Type B pancreatic cell (in vitro differentiated cells): Measurements from ENCODE around the gene MCM3AP. TPM values are rescaled to one million over a fixed set of nuclear protein-coding genes. Genes with fewer than 3 reads are reported as not detected.

Experiments
- DNase-seq: peaks from one replicate; pipeline ENCODE4 v3.0.0; 2021; ENCODE audit warnings: mixed read lengths; ENCODE audit not compliant: unreplicated experiment; ENCODE audit errors: extremely low spot score
- H3K27ac Mint-ChIP-seq: 2 replicates; pipeline ENCODE4 v1.8.0; 2021; ENCODE audit warnings: mild to moderate bottlenecking, mixed read lengths
- H3K27me3 Mint-ChIP-seq: 2 replicates; pipeline ENCODE4 v1.8.0; 2021; ENCODE audit warnings: mixed read lengths
- H3K36me3 Mint-ChIP-seq: 2 replicates; pipeline ENCODE4 v1.8.0; 2021; ENCODE audit warnings: mixed read lengths
- H3K4me1 Mint-ChIP-seq: one replicate; pipeline ENCODE4 v1.8.0; 2021; ENCODE audit warnings: mixed read lengths; ENCODE audit not compliant: unreplicated experiment
- H3K4me3 Mint-ChIP-seq: 2 replicates; pipeline ENCODE4 v1.8.0; 2021; ENCODE audit warnings: mild to moderate bottlenecking, mixed read lengths
- H3K9me3 Mint-ChIP-seq: 2 replicates; pipeline ENCODE4 v1.8.0; 2021; ENCODE audit warnings: mixed read lengths
- total RNA-seq: library from RNA; stranded (reverse); gene quantifications from 2 replicates; pipeline ENCODE4 v1.2.1, GENCODE V29; 2021; ENCODE audit warnings: low replicate concordance
- TF ChIP-seq, protein P1 (sequence below): fragments of 200-600 bp; sonication (generic); conservative IDR thresholded peaks from 2 replicates; pipeline ENCODE4 v1.5.0; 2021; ENCODE audit warnings: antibody characterized with exemption, mild to moderate bottlenecking

The MCM3AP gene
- total RNA-seq, 1 donor from 2014 or later, result 120 TPM

DNA sequence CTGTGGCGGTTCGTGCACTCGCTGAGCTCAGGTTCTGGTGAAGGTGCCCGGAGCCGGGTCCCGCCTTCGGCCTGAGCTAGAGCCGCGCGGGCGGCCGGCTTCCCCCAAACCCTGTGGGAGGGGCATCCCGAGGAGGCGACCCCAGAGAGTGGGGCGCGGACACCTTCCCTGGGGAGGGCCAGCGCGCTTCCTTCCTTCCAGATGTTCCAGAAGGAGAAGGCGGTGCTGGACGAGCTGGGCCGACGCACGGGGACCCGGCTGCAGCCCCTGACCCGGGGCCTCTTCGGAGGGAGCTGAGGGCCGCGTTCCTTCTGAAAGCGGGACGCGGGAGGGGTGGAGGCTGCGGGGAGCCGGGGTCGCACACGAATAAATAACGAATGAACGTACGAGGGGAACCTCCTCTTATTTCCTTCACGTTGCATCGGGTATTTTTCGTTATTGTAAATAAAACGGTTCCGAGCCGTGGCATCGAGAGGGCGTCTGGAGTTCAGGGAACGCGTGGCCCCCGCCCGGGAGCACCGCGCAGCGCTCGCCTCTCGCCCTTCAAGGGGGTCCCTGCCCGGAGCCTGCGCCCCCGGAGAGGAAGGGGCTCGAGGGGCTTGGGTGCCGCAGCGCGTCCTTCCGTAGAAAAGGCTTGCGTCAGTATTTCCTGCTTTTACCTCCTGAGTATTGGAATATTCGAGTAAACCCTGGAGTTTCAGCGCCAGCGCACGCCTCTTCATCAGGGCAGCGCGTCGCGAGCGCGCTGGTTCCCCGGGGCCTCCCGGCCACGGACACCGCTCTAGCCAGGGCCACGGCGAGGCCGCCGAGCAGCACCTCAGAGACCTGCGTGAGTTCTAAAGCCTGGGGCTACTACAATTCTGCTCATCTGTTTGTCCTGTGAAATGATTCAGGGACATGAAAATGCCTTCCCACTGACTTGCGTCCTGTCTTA is 12.2 kb upstream of the MCM3AP start:
- H3K9me3 Mint-ChIP-seq, result no peaks in the 10 kb centered on the region
- peaks cover 4% of the 10 kb centered on the region for H3K4me1 Mint-ChIP-seq
- peaks cover 3% of the 10 kb centered on the region for H3K27me3 Mint-ChIP-seq
- peak overlapping the region; percentile 80 for H3K4me3 Mint-ChIP-seq
- TF ChIP-seq, protein P1, sequence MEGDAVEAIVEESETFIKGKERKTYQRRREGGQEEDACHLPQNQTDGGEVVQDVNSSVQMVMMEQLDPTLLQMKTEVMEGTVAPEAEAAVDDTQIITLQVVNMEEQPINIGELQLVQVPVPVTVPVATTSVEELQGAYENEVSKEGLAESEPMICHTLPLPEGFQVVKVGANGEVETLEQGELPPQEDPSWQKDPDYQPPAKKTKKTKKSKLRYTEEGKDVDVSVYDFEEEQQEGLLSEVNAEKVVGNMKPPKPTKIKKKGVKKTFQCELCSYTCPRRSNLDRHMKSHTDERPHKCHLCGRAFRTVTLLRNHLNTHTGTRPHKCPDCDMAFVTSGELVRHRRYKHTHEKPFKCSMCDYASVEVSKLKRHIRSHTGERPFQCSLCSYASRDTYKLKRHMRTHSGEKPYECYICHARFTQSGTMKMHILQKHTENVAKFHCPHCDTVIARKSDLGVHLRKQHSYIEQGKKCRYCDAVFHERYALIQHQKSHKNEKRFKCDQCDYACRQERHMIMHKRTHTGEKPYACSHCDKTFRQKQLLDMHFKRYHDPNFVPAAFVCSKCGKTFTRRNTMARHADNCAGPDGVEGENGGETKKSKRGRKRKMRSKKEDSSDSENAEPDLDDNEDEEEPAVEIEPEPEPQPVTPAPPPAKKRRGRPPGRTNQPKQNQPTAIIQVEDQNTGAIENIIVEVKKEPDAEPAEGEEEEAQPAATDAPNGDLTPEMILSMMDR, result no peak
- peaks cover 11% of the 10 kb centered on the region for H3K36me3 Mint-ChIP-seq
- peak overlapping the region; percentile 75 for H3K27ac Mint-ChIP-seq
- DNase-seq, result no peak

DNA sequence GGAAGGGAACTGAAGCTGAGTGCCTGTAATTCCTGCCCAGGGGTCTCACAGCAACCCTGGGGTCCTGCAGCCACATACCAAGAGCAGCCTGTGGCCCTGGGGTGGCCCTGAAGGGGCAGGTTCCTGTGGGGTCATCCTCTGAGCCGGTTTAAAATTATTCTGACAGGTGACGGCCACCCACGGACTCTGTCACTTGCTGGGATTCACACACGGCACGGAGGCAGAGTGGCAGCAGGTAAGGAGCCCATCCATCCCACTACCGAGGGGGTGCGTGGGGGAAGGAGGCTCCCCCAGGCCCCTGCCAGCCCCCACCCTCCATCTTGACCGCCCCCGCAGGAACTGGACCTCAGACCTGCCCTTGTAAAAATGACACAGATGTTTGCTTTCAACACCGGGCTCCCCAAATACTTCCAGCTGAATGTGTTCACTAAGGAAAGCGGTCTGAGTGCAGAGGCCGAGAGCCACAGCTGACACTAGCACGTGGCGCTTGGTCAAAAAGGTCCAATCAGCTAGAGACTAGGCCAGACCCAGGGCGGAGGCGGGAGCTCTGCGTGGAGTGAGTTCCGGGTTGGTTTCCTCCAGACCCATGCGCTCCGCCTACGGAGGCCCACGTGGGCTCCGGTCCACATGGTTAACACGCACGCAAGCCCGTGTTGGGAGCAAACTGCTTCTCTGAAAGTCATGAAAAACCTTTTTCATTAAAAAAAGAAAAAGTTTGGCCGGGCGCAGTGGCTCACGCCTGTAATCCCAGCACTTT is 10.8 kb upstream of the MCM3AP start:
- Mint-ChIP-seq H3K4me1 (peaks cover 4% of the 10 kb centered on the region), H3K36me3 (peaks cover 19% of the 10 kb centered on the region), H3K4me3 (no peak overlapping the region), H3K27ac (no peak overlapping the region), H3K27me3 (peaks cover 3% of the 10 kb centered on the region), H3K9me3 (no peaks in the 10 kb centered on the region)
- DNase-seq, result no peak
- TF ChIP-seq, protein P1, result no peak

DNA sequence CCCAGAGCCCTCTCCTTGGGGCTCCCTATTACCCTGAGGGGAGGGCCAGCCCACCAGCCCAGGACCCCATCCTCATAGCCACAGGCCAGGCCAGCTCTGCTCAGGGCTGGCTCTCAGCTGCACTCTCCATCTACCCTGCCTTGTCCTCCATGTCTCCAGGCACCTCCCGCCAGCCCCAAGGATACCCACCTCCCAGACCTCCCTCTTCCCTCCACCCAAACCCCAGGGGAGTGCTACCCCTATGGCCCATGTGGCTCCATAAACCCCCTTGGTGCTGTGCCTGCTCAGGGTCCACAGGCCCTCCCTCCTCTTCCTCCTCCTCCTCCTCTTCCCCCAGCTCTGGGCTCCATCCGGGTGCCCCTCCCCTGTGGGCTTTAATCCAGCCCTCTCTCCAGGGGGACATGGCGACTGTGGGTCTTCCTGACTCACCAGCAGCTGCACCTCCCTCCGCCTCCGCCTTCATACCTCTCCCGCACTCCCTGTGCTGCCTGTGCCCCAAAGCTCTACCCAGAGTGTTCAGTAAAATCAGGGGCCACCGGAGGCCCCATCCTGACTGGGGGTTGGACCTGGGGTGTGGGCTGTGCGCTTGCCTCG is 9.9 kb upstream of the MCM3AP start:
- Mint-ChIP-seq H3K36me3 (peaks cover 14% of the 10 kb centered on the region), H3K27ac (no peak overlapping the region), H3K4me1 (peaks cover 4% of the 10 kb centered on the region), H3K27me3 (peaks cover 3% of the 10 kb centered on the region), H3K9me3 (no peaks in the 10 kb centered on the region), H3K4me3 (no peak overlapping the region)
- TF ChIP-seq, protein P1, result no peak
- no peak for DNase-seq

DNA sequence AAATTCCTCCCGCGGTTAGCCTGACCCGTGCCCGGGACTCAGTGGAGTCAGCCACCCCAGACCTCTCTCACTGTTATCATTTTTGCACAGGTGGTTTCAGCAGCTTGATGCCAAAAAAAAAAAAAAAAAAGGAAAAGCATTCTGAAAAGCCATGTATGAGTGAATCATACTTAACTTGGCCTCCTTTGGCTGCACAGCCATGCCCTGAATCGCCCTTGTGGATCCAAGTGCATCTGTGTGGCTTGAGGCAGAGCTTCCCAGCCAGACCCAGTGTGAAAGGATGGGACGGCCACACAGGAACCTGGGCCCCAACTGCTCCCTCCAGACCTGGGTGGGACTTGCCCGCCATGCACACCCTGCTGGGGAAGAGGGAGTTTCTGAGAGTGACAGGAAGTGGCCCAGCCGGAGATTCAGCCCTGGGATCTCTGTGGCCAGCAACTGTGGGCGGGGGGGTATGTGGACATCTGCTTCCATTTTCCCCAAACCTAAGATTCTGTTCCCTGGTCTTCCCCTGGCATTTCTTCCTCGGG is 9.3 kb upstream of the MCM3AP start:
- Mint-ChIP-seq H3K4me3 (no peak overlapping the region), H3K9me3 (no peaks in the 10 kb centered on the region)
- no peak for DNase-seq

DNA sequence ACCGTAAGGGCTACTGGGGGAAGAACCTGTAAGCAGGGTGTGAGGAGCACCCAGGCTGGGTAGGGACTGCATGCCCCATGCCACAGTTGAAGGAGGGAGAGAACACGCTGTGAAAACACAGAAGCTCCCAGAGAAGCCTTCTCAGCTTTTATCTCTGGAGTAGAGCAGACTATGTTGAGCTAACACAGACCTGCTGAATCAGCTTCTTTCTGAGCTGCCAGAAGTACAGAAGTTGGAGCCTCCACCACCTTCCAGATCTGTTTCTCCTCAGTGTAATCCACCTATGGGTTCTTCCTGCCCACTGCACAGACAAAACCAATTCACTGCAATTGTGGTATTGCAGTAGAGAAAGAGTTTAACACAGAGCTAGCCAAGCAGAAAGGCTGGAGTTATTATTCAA is 6.2 kb upstream of the MCM3AP start:
- Mint-ChIP-seq H3K27ac (no peak overlapping the region), H3K4me1 (peaks cover 6% of the 10 kb centered on the region), H3K27me3 (no peaks in the 10 kb centered on the region), H3K4me3 (no peak overlapping the region), H3K9me3 (no peaks in the 10 kb centered on the region), H3K36me3 (peaks cover 13% of the 10 kb centered on the region)
- no peak for DNase-seq
- TF ChIP-seq, protein P1, result no peak

More for the DNA sequence above, 9.3 kb upstream of the MCM3AP start:
- H3K4me1 Mint-ChIP-seq, result peaks cover 4% of the 10 kb centered on the region
- H3K27me3 Mint-ChIP-seq, result peaks cover 3% of the 10 kb centered on the region
- TF ChIP-seq, protein P1, result no peak
- H3K36me3 Mint-ChIP-seq, result peaks cover 14% of the 10 kb centered on the region
- no peak overlapping the region for H3K27ac Mint-ChIP-seq
